CMK (cell line): ENCODE data around the gene SNRPA.
A peak's percentile ranks its signal among the peaks of the same experiment; 100 is the strongest.
"Not testable (repeated sequence)": the region's sequence is repeated elsewhere in the genome, so short reads cannot be mapped to it uniquely, and the experiment has no call there.

ENCODE experiments used
- DNase-seq: peaks from one replicate; pipeline ENCODE4 v3.0.0-alpha.2; 2010; ENCODE audit warnings: low read depth

The SNRPA gene

DNA sequence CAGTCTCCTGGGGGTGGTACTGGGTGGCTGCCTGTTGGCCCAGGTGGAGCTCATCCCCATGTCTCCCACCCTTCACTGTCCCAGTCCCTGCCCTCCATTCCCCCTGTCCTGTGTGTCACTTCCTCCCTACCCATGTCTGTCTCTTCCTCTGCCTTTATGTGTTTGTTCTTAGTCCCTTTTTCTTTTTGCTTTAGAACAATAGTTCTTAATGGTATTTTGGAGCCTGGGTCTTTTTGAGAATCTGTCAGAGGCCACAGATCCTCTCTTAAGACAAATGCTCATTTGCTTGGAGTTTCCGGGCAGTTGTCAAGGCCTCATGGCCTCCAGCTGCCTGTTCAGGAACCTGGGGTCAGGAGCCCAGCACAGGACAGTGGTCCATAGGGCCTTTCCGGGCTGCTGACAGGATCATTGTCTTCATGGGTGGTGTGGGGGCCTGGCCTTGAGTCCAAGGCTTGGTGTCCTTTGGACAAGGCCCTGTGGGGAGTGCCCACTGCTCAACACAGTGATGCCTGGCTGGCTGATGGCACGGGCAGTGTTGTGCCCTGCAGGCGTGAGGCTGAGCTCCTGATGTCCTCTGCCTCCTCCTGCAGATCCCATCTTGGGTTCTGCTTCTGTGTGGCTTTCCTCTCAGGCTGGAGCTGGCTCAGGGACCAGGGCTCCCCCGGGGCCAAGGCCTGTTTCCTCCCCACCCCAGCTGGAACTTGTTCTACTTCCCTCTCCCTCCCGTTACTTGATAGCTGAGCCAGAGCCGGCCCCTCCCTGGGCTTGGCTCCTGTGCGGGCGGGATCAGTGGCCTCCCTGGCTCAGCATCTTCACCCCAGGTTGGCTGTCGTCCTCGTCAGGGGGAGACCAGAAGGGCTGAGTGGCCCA lies 51.5 kb downstream of the SNRPA start:
- DNase-seq: no peak

DNA sequence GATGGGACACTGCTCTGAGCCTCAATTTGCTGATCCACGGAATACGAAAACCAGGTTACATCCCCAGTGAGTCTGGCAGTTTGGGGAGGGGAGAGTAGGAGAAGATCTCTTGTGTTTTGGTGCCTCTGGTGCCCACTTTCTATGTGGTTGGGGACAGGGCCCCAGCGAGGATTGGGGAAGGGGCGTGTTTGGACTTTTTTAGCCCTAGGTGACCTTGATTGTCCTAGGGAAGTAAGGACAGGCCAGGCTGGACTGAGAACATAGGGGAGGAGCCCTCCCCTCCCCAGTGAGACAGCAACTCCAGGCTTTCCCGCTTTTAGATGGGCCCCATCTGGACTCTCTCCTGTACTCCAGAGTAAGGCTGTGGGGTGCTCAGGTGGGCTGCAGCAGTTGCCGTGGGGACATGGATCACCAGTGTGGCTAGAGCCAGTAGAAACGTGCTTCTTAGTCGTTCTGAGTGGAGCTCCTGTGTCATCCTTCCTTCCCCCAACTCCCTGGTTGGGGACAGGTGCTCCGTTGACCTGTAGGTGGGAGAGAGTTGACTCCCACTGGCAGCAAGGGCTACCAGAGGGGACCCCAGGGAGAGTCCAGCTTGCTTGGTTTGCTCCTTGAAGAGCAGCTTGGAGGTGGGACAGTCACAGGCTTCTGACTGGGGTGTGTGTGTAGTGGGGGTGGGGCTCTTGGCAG lies 52.3 kb downstream of the SNRPA start:
- no peak for DNase-seq

DNA sequence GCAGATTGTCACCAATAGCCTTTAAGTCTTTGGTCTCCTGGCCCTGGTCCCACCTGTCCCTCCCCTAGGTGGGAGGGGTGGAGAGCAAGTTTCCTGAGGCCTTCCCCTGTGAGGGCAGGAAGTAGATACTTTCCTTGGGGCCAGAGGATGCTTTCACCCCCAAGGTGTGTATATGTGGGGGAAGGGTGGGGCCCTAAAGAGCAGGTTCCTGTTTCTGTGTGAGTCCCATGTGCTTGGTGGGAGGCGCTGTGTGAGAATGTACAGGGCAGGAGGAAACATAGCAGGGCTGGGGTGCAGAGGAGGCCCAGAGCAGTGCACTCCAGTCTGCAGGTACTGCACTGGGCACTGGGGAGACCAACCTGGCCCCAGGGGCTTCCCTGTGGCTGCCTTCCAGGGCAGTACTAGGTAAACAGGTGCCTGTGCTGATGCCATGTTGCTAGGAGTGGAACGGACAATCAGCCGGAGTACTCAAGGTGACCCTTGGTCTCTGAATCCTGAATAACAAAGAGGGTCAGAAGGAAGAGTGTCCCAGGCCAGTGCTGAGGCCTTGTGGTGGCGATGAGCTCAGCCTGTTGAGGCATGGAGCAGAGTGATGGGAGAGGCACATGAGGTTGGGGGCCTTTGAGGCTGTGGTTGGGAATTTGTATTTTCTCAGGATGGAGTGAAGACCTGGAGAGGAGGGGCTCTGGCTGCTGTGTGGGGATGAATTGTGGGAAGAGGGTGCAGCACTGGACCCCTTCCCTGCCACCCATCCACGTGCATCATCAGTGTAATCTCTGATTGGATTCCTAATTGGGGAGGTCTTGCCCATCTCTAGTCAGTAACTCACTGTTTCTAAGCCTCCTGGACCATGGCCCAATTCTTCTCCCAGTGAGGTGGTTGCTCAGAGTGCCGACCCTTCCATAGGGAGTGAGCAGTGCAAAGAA lies 53.1 kb downstream of the SNRPA start:
- DNase-seq: no peak

DNA sequence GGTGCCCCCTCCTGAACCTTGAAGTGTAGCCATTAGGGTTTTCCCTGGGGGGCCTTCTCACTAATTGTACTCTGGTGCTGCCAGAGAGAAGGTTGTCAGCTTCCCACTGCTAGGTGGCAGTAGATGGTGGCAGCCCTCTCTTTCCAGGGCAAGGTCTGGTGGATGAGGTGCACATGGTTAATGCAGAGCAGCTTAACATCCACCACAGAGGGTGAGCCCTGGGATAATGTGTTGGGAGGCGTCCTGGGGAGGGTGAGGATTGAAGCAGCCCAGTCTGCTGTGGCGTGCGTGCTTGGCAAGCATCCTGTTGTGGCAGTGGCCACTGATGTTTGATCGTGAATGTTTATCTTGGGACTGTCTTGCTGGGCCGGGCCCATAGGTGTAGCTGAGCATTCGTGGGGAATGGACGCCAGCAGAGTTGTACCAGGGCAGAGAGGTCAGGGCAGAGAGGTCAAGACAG lies 53.8 kb downstream of the SNRPA start:
- DNase-seq: no peak

DNA sequence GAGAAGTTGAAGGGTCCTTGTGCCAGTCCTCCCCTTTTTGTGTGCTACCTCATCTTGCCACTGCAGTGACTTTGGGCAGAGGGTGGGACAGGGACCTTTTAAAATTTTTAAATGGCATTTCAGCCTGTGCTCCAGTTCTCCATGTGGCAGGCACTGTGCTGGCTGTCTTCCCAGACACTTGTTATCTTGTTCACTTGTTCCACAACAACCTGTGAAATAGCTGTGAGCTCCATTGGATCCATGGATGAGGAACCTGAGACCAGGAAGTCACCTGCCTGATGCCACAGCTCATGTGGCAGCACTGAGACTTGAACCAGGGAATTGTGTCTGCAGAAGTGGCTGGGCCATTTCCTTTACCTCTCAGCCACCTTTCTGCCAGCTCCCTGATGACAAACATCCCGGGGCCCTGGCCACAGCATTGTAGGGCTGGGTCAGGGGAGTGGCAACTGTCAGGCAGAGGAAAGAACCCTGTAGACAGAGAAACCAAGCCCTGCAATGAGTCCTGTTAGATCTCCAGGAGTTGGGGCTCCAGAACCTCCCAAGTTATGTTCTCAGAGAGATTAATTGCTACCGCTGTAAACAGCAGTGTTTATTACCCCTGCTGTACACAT lies 54.4 kb downstream of the SNRPA start:
- DNase-seq: no peak

DNA sequence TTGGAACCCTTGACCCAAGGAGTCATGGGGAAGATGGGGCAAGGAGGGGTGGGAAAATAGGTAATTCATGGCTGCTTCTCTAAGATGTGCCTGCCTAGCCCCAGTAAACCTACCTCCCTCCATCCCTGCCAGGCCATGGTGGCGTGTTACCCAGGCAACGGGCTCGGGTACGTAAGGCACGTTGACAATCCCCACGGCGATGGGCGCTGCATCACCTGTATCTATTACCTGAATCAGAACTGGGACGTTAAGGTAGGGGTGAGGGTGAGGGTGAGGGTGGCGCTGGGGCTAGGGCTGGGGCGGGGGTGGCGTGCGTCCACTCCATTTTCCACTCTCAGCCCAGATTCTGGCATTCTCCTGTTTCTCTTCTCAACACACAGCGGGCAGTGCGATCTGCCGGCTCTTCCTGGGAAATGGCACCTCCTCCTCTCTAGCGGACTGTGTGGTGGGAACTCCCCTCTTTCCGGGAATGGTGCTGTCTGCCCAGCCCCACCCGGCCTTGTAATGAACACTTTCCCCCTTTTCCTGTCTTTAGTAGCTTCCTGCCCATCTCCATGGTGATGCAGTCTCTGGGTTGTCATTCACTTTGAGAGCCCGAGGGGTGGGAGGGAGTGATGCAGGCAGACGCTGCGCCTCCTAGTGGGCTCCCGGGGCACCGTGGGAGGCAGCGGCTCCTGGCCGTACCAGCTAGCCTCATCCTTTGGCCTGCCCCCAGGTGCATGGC lies 55.6 kb downstream of the SNRPA start:
- DNase-seq: peak; percentile 53

DNA sequence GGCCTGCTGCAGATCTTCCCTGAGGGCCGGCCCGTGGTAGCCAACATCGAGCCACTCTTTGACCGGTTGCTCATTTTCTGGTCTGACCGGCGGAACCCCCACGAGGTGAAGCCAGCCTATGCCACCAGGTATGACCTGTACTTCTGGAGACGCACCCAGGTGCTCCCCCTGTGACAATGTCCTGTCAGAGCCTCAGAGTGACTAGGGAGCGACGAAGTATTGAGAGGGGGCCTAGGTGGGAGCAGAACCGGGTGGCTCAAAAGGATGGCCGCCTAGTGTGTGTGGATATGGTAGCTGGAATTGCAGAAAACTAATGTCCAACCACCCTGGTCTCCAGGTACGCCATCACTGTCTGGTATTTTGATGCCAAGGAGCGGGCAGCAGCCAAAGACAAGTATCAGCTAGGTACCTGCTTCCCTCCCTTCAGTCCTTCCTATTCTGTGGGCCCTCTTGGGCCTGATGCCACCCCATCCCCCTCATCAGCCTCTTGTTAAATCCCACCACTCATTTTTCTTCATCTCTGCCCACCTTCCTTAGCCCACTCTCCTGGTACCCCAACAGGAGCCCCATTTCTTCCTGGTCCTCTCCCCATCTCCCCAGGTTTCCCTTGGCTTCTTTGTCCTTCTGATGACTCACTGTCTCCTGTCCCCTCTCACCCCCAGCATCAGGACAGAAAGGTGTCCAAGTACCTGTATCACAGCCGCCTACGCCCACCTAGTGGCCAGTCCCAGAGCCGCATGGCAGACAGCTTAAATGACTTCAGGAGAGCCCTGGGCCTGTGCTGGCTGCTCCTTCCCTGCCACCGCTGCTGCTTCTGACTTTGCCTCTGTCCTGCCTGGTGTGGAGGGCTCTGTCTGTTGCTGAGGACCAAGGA lies 56.4 kb downstream of the SNRPA start:
- DNase-seq: no peak

DNA sequence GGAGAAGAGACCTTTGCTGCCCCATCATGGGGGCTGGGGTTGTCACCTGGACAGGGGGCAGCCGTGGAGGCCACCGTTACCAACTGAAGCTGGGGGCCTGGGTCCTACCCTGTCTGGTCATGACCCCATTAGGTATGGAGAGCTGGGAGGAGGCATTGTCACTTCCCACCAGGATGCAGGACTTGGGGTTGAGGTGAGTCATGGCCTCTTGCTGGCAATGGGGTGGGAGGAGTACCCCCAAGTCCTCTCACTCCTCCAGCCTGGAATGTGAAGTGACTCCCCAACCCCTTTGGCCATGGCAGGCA lies 57.0 kb downstream of the SNRPA start:
- DNase-seq: no peak

DNA sequence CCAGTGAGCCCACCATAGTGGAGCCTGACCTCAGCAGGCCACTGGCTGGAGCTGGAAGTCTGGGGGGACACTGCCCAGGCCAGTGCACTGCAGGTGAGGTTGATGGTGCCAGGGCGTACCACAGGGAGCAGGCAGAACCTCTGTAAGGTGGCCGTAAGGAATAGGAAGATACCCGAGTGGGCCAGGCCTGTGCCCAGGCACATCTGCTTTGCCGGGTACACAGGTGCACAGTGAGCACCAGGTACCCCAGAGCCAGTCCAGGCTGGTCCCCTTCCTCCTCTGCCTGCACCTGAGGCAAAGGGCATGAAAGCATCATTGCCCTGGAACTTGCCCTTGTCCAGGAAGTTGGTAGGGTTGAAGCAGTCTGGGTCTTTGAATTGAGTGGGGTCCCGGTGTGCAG lies 57.5 kb downstream of the SNRPA start:
- no peak for DNase-seq

DNA sequence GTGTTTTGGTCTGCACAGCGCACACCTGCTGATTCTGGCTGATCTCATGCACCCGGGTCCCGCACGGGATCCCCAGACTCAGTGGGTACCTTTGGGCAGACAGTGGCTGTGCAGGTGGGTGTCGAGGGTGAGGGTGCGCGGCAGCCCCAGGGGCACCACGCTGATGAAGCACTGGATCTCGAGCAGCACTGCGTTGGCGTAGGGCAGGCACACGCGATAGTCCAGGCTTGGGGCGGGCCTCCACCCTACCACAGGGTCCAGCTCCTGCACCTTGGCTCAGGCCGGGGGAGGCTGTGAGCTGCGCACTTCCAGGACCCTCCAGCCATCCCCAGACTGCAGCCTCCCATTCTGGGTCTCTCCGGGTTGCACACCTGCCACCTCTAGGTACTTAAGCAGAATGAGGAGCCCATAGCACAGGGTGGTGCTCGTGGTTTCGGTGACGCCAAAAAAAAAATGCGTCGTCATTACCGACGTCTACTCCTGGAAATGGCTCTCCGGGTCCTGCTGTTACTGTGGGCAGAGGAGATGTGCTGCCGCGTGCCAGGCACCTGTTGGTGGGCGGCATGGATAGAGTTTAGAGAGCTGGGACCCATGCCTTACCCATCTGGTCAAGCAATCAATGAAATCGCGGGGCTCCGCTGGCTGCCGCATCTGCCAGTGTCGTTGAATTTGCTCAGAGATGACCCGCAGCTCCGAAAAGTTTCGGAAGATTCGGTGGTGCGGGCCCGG lies 58.5 kb downstream of the SNRPA start:
- no peak for DNase-seq

DNA sequence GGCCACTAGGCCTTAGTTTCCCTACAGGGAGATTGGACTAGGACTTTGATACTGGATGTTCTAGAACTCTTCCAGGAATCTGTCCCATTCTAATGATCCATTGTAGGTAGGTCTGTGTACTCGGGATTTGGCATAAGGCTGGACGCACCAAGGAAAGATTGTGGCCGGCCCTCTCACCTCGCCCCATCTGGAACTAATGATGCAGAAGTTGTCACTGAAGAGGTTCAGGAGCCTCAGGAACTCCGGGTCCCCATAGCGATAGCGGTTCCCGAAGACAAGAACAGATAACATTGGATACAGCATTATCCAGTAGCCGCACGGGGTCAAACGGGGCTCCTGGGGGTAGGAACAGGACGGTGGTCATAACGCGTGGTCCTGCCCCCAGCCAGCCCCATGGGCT lies 59.2 kb downstream of the SNRPA start:
- DNase-seq: no peak

DNA sequence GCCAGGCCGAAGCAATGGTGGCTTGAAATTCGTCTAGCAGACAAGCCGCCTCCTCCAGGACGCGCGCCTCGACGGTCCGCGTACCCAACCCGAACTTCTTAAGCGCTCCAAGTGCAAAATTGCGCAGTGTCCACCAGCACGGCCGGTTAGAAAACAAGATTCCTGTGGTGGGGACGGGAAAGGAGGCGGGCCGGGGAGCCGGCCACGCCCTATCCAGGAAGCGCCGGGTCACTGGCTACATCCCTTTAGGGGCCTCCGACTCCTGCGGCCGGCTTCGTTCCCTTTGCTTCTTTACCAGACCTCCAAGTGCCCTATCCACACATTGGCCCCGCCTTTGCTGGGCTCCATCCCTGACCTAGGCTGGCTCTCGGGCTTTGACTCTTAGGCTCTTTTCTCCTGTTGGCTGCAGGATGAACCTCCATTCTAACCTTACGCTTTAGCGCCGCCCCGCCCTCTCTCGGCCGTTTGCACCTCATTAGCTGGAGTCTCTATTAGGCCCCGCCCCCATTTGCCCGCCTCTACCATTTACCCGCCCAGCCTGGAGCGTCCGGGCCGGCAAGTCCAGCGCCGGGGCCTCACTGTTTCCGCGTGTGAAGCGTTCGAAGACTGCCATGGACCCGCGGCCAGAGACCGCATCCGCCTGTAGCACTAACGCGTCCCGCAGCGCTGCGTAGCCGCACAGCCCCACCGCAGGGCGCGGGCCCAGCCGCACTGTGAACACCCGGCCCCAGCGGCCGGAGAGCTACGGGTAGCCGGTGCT lies 59.8 kb downstream of the SNRPA start:
- peak; percentile 70 for DNase-seq

DNA sequence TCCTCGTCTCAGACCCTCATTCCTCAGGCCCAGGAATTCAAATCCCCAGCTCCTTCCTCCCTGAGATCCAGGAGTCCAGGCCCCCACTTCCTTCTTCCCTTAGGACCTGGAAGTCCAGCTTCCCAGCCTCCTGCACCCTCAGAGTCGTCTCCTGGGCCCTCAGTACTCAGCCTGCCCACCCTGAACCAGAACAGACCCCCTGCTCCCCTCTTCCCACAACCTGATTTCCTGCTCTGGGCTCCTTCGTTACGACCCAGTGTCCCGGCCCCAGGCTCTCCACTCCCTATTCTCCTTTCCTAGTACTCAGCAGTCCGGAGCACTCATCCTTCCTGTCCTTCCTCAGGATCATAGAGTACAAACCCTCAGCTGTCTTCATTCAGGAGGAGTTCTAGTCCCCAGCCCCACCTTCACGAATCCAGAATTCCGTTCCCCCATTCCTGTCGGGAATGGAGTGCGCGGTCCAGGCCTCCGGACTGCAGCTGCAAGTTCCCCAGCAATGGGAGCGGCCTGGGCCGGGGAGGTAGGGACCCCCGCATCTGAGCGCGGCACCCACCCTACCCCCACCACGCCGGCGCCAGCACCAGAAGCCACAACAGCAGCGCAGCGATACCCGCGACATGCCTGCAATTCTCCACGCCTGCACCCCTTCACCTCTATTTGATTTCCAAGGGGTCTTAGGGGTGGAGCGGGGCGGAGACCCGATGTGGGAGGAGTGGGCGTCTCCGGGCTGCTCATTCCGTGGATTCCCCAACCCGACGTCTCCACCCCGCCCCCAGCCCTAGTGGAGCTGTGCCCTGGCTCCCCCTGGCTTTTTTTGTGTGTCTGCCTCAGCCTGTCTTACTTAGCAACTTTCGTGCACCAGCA lies 60.7 kb downstream of the SNRPA start:
- DNase-seq: no peak

DNA sequence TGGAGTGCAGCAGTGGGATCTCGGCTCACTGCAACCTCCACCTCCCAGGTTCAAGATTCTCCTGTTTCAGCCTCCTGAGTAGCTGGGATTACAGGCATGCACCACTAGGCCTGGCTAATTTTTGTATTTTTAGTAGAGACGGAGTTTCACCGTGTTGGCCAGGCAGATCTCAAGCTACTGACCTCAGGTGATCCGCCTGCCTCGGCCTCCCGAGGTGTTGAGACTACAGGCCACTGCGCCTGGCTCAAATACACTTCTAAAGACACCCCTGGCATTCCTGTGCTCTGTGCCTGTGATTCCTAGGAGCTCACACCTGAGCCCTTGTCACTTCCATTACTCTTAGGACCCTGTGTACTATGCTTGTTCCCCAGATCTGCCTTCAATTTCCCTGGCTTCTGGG lies 61.6 kb downstream of the SNRPA start:
- not testable (repeated sequence) for DNase-seq

DNA sequence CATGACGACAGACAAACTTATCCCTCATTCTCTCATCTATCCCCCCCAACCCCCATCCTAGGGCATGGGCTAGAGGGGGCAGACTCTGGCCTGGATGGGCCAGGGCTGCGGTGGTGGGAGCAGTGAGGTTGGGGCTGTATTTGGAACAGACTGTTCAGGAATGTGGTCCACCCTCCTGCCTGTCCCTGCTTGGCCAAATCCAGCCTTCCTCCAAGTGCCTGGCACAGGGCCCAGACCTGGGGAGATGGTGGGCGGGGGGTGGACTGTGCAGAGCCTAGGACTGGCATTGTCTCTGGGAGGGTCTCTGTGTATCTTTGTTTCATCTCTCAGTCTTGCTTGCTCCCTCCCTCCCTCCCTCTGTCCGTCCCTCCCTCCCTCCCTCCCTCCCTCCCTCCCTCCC lies 62.2 kb downstream of the SNRPA start:
- no peak for DNase-seq
